Lung (tissue), 16 donors: ENCODE data around the gene PCDH9. TPM values are rescaled to one million over a fixed set of nuclear protein-coding genes. Genes with fewer than 3 reads are reported as not detected.

ENCODE experiments used
- ATAC-seq: fragments of 200-7000 bp; cut with Tn5 transposase; one replicate; pipeline ENCODE4 v1.9.1; 2020; ENCODE audit warnings: moderate number of reproducible peaks; ENCODE audit not compliant: insufficient read depth, low FRiP score
- DNase-seq, 3 donors: peaks; one replicate each; pipeline ENCODE4 v3.0.0-alpha.2; 2013 to 2017
- H3K27ac ChIP-seq, 2 donors: one replicate each; pipeline ENCODE4 v1.5.1; 2013; ENCODE audit warnings: mild to moderate bottlenecking in 2 of 2, moderate library complexity in 2 of 2, control low read depth in 1 of 2, inconsistent platforms in 1 of 2, low read depth in 1 of 2, low read length in 1 of 2
- H3K27me3 ChIP-seq, 3 donors: one replicate each; pipeline ENCODE4 v1.5.1; 2013; ENCODE audit warnings: low read length in 2 of 3; ENCODE audit not compliant: control insufficient read depth in 3 of 3, insufficient read depth in 3 of 3
- H3K36me3 ChIP-seq, 4 donors: one replicate each; pipeline ENCODE4 v1.5.1; 2013; ENCODE audit warnings: low read length in 4 of 4, mild to moderate bottlenecking in 1 of 4, moderate library complexity in 1 of 4; ENCODE audit not compliant: control insufficient read depth in 4 of 4, insufficient read depth in 4 of 4
- H3K4me1 ChIP-seq, 5 donors: one replicate each; pipeline ENCODE4 v1.5.1; 2013; ENCODE audit warnings: low read length in 5 of 5, mild to moderate bottlenecking in 2 of 5, moderate library complexity in 1 of 5; ENCODE audit not compliant: control insufficient read depth in 5 of 5, insufficient read depth in 5 of 5
- H3K4me3 ChIP-seq: one replicate; pipeline ENCODE4 v1.5.1; 2013; ENCODE audit warnings: mild to moderate bottlenecking, control low read depth, moderate library complexity
- H3K9ac ChIP-seq, 2 donors: one replicate each; pipeline ENCODE4 v1.5.1; 2013; ENCODE audit warnings: low read length in 2 of 2, control low read depth in 1 of 2; ENCODE audit not compliant: insufficient read depth in 1 of 2
- H3K9me3 ChIP-seq, 4 donors: one replicate each; pipeline ENCODE4 v1.5.1; 2013; ENCODE audit warnings: low read length in 3 of 4, mild to moderate bottlenecking in 1 of 4, moderate library complexity in 1 of 4; ENCODE audit not compliant: control insufficient read depth in 4 of 4, insufficient read depth in 3 of 4
- WGBS, 2 donors: extraction: QIAGEN DNeasy Blood & Tissue Kit; methylation state at CpG; one replicate each; pipeline ENCODE4 v1.1.7; 2013; 5-methylcytosine and 5-hydroxymethylcytosine counted together
- long read RNA-seq, 5 donors: transcript quantifications; one replicate each; lab custom pipeline, GENCODE V29; 2026
- polyA plus RNA-seq, 2 donors: library from polyadenylated mRNA; stranded (reverse); fragments of 200-250 nt; gene quantifications; one replicate each; pipeline ENCODE4 v1.2.1, GENCODE V29; 2013
- total RNA-seq, 2 donors: library from RNA; depleted of rRNA in 1 of 2; stranded (reverse); fragments of >200 nt in 1 of 2; gene quantifications; one replicate each; pipeline ENCODE4 v1.2.1, GENCODE V29; 2014 to 2021
- TF ChIP-seq, protein P1 (sequence below): IDR thresholded peaks from 2 replicates; pipeline ENCODE4 v1.5.1; 2012; ENCODE audit warnings: mild to moderate bottlenecking; ENCODE audit errors: control extremely low read depth, extremely low read depth
- donor health status: control.
- donor health status: control.
- donor health status: Bipolar disorder and iron deficiency.
- donor health status: healthy.
- donor health status: DM: yes; HTN: yes; CAD: no.

Gene PCDH9, protein sequence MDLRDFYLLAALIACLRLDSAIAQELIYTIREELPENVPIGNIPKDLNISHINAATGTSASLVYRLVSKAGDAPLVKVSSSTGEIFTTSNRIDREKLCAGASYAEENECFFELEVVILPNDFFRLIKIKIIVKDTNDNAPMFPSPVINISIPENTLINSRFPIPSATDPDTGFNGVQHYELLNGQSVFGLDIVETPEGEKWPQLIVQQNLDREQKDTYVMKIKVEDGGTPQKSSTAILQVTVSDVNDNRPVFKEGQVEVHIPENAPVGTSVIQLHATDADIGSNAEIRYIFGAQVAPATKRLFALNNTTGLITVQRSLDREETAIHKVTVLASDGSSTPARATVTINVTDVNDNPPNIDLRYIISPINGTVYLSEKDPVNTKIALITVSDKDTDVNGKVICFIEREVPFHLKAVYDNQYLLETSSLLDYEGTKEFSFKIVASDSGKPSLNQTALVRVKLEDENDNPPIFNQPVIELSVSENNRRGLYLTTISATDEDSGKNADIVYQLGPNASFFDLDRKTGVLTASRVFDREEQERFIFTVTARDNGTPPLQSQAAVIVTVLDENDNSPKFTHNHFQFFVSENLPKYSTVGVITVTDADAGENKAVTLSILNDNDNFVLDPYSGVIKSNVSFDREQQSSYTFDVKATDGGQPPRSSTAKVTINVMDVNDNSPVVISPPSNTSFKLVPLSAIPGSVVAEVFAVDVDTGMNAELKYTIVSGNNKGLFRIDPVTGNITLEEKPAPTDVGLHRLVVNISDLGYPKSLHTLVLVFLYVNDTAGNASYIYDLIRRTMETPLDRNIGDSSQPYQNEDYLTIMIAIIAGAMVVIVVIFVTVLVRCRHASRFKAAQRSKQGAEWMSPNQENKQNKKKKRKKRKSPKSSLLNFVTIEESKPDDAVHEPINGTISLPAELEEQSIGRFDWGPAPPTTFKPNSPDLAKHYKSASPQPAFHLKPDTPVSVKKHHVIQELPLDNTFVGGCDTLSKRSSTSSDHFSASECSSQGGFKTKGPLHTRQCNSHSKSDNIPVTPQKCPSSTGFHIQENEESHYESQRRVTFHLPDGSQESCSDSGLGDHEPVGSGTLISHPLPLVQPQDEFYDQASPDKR (N-terminal part only)
- total RNA-seq = 10 to 100 TPM in 1 of 2 donors, 1 to 10 TPM in 1; 7.1 to 22.2 TPM
- polyA plus RNA-seq = 1 to 10 TPM in 1 of 2 donors, under 1 TPM in 1; 0.68 to 1.1 TPM
- long read RNA-seq, donor 1, full-length matches to known transcripts = 1 of 1 reads
- long read RNA-seq, donor 1, partial matches to known transcripts = 0 of 1 reads
- long read RNA-seq, donor 1, other reads (novel, unspliced or antisense) = 0 of 1 reads
- long read RNA-seq, donor 2 = 0 reads
- long read RNA-seq, donor 3 = 0 reads
- long read RNA-seq, donor 4 = 0 reads
- long read RNA-seq, donor 5, full-length matches to known transcripts = 1 of 1 reads
- long read RNA-seq, donor 5, partial matches to known transcripts = 0 of 1 reads
- long read RNA-seq, donor 5, other reads (novel, unspliced or antisense) = 0 of 1 reads

DNA sequence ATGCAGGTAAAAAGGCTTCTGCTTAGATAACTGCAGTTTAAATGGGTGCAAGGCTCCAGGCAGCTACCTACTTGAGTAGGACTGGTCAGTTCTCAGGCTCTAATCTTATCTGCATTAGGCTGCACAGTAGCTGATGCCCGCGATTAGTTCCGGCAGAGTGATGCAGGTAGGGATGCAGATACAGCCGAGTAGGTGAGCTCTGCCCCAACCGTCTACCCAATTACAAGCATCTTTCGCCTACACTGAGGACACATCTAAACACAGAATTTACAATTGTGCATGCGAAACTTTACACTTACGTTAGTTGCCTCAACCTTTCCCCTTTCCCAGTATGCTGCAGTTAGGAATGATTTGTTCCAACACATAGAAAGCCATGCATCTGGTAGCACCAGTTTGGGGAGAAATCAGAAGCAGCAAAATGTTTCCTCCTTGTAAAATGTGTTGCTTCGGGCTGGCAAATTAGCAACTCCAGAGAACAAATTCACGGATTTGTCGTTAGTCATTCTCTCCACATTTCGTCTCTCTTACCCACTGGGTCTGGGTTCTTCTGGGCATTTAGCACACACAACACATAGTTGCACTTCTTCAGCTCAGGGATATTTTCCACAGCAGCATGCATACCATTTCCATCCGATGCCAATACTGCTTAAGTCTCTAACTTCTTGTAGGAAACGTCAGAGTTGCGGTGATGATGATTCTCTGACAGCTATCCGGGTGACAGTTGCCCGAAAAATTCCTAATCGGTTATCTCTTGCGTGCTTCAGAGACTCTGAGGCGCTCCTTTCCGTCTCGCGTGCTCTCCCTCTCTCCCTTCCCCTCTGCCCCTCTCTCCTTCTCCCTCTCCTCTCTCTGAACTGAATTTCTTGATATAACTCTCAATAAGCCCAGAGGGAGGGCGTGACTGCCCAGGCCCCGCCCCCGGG is at the start of gene PCDH9:
Gene PCDH9, minus strand, starts transcription at position 856 of the 923 bp plus-strand sequence. CDS start 1,896 bp downstream, outside the sequence.
- no peak for DNase-seq

DNA sequence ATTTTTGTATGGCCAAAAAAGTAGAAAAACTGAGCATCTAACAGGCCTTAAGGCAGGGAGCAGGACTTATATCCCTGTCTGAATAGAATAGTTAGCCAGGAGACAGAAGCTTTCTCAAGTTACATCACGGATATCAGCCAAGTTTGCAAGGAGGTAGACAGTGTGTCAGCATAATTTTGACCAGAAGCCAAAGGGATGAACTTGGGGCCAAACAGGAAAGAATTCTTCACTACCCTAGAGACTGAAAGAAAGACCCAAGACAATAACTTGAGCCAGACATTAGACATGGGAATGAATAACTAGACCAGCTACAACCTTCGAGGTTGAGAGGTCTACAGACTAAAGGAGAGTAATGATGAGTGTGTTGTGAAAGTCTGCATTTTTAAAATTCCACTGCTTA is 48.1 kb upstream of the PCDH9 start:
- no peaks in the 10 kb centered on the region for H3K9me3 ChIP-seq
- ATAC-seq (no peak), DNase-seq (peak in 1 of 3 donors; percentile 3)
- no peaks in the 10 kb centered on the region for H3K27me3 ChIP-seq
- TF ChIP-seq, protein P1, sequence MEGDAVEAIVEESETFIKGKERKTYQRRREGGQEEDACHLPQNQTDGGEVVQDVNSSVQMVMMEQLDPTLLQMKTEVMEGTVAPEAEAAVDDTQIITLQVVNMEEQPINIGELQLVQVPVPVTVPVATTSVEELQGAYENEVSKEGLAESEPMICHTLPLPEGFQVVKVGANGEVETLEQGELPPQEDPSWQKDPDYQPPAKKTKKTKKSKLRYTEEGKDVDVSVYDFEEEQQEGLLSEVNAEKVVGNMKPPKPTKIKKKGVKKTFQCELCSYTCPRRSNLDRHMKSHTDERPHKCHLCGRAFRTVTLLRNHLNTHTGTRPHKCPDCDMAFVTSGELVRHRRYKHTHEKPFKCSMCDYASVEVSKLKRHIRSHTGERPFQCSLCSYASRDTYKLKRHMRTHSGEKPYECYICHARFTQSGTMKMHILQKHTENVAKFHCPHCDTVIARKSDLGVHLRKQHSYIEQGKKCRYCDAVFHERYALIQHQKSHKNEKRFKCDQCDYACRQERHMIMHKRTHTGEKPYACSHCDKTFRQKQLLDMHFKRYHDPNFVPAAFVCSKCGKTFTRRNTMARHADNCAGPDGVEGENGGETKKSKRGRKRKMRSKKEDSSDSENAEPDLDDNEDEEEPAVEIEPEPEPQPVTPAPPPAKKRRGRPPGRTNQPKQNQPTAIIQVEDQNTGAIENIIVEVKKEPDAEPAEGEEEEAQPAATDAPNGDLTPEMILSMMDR = no peak
- no peaks in the 10 kb centered on the region for H3K36me3 ChIP-seq
- WGBS, 2 donors = 66 to 70% methylated on average over 2 of the region's 2 CpGs
- no peak overlapping the region for H3K9ac ChIP-seq
- no peak overlapping the region for H3K4me3 ChIP-seq
- H3K4me1 ChIP-seq = no peaks in the 10 kb centered on the region
- no peak overlapping the region for H3K27ac ChIP-seq

More for the DNA sequence above, at the start of gene PCDH9:
- Histone ChIP-seq H3K36me3 (peaks cover 0 to 6% (median 0%) of the 10 kb centered on the region in 4 donors), H3K9me3 (peaks cover 0 to 2% (median 0%) of the 10 kb centered on the region in 4 donors), H3K27me3 (no peaks in the 10 kb centered on the region), H3K4me3 (peak within 1 kb of the TSS; percentile 74), H3K4me1 (peaks cover 0 to 29% (median 8%) of the 10 kb centered on the region in 5 donors), H3K27ac (peak within 1 kb of the TSS; percentile 82 to 85), H3K9ac (peak within 1 kb of the TSS; percentile 71 to 94)
- TF ChIP-seq, protein P1 = no peak
- no peak for ATAC-seq
- WGBS, 2 donors = 1% methylated on average over 26 of the region's 26 CpGs

DNA sequence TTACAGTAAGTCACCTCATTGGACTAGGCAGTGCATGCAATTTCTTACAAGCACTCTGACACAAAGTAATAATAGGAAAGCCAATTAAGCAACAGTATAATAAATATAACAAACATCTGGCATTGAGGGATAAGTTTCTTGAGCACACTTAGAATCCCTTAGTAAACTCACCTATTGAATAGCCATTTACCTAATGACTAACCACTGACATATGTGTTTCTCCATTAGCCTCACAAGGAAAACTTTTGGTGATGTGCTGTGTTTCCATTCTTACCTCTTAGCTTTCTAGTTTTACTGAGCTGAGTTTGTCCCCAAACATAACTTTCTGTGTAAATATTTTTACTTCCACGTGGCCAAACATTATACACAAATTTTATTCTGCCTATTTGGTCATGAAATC is 47.4 kb upstream of the PCDH9 start:
- 63 to 76% methylated on average over 1 of the region's 1 CpG for WGBS, 2 donors
- ATAC-seq = no peak

More for the DNA sequence above, 47.4 kb upstream of the PCDH9 start:
- H3K4me3 ChIP-seq = no peak overlapping the region
- H3K36me3 ChIP-seq = no peaks in the 10 kb centered on the region
- no peak overlapping the region for H3K9ac ChIP-seq
- no peaks in the 10 kb centered on the region for H3K9me3 ChIP-seq
- TF ChIP-seq, protein P1 = no peak
- no peaks in the 10 kb centered on the region for H3K4me1 ChIP-seq
- no peak for DNase-seq
- no peaks in the 10 kb centered on the region for H3K27me3 ChIP-seq
- H3K27ac ChIP-seq = no peak overlapping the region
